Nephron (organoid): ENCODE measurements around the gene ENTPD8.

Source experiments
- H3K27ac Mint-ChIP-seq, 3 experiments: 2 replicates each; pipeline ENCODE4 v1.8.0; 2020; ENCODE audit warnings: mixed read lengths in 3 of 3, mild to moderate bottlenecking in 2 of 3, moderate library complexity in 1 of 3
- H3K27me3 Mint-ChIP-seq: 2 replicates; pipeline ENCODE4 v1.8.0; 2021; ENCODE audit warnings: low read depth, mild to moderate bottlenecking, moderate library complexity, mixed read lengths
- H3K36me3 Mint-ChIP-seq: 2 replicates; pipeline ENCODE4 v1.8.0; 2020; ENCODE audit warnings: low read depth, mixed read lengths
- H3K4me1 Mint-ChIP-seq: 2 replicates; pipeline ENCODE4 v1.8.0; 2020; ENCODE audit warnings: mixed read lengths
- H3K4me3 Mint-ChIP-seq, 3 experiments: 2 replicates each; pipeline ENCODE4 v1.8.0; 2020; ENCODE audit warnings: mild to moderate bottlenecking in 3 of 3, mixed read lengths in 3 of 3, moderate library complexity in 2 of 3
- H3K9me3 Mint-ChIP-seq: 2 replicates; pipeline ENCODE4 v1.8.0; 2020; ENCODE audit warnings: mixed read lengths
- CTCF ChIP-seq, 3 experiments: fragments of 200-600 bp; sonication (generic); IDR thresholded peaks; one replicate each; pipeline ENCODE4 v1.5.0; 2021; ENCODE audit warnings: antibody characterized with exemption in 3 of 3; ENCODE audit not compliant: unreplicated experiment in 3 of 3

Gene ENTPD8

GRCh38 chr9:137395666-137396010 lies 45.5 kb downstream of the ENTPD8 start:
- no peak for TF ChIP-seq CTCF (IDR thresholded peaks at IDR 0.05; ENCODE audit: unreplicated experiment in 3 of 3)
- Mint-ChIP-seq H3K27ac (no peak overlapping the region), H3K4me1 (peaks cover under 1% of the 10 kb centered on the region), H3K27me3 (no peaks in the 10 kb centered on the region), H3K9me3 (peaks cover 16% of the 10 kb centered on the region), H3K4me3 (no peak overlapping the region), H3K36me3 (peaks cover 25% of the 10 kb centered on the region)

- peaks cover 21% of the 10 kb centered on the region for H3K36me3 Mint-ChIP-seq
- no peaks in the 10 kb centered on the region for H3K27me3 Mint-ChIP-seq
- no peak overlapping the region for H3K4me3 Mint-ChIP-seq
- H3K4me1 Mint-ChIP-seq = peaks cover 5% of the 10 kb centered on the region
- TF ChIP-seq CTCF (IDR thresholded peaks at IDR 0.05; ENCODE audit: unreplicated experiment in 3 of 3) = no peak
- H3K9me3 Mint-ChIP-seq = peaks cover 12% of the 10 kb centered on the region
- H3K27ac Mint-ChIP-seq = no peak overlapping the region
Observed at GRCh38 chr9:137394866-137395665, 46.1 kb downstream of the ENTPD8 start.

GRCh38 chr9:137393176-137394150 lies 47.7 kb downstream of the ENTPD8 start:
- Mint-ChIP-seq H3K4me1 (peaks cover 5% of the 10 kb centered on the region), H3K9me3 (peaks cover 9% of the 10 kb centered on the region), H3K27ac (no peak overlapping the region), H3K4me3 (no peak overlapping the region), H3K36me3 (peaks cover 13% of the 10 kb centered on the region), H3K27me3 (no peaks in the 10 kb centered on the region)
- no peak for TF ChIP-seq CTCF (IDR thresholded peaks at IDR 0.05; ENCODE audit: unreplicated experiment in 3 of 3)

- Mint-ChIP-seq H3K4me3 (no peak overlapping the region), H3K27me3 (no peaks in the 10 kb centered on the region), H3K4me1 (peaks cover 5% of the 10 kb centered on the region), H3K9me3 (peaks cover 4% of the 10 kb centered on the region), H3K36me3 (peaks cover 6% of the 10 kb centered on the region), H3K27ac (no peak overlapping the region)
- TF ChIP-seq CTCF (IDR thresholded peaks at IDR 0.05; ENCODE audit: unreplicated experiment in 3 of 3) = no peak
Observed at GRCh38 chr9:137392232-137393007, 48.7 kb downstream of the ENTPD8 start.

- no peak overlapping the region for H3K27ac Mint-ChIP-seq
- H3K4me1 Mint-ChIP-seq = peaks cover 5% of the 10 kb centered on the region
- no peaks in the 10 kb centered on the region for H3K36me3 Mint-ChIP-seq
- no peak overlapping the region for H3K4me3 Mint-ChIP-seq
- H3K9me3 Mint-ChIP-seq = no peaks in the 10 kb centered on the region
- TF ChIP-seq CTCF (IDR thresholded peaks at IDR 0.05; ENCODE audit: unreplicated experiment in 3 of 3) = no peak
- no peaks in the 10 kb centered on the region for H3K27me3 Mint-ChIP-seq
Observed at GRCh38 chr9:137391411-137391754, 49.8 kb downstream of the ENTPD8 start.
